ENCODE measurements around the gene SPATA13.
"Not testable (repeated sequence)": the region's sequence is repeated elsewhere in the genome, so short reads cannot be mapped to it uniquely, and the experiment has no call there.

Gene SPATA13

DNA sequence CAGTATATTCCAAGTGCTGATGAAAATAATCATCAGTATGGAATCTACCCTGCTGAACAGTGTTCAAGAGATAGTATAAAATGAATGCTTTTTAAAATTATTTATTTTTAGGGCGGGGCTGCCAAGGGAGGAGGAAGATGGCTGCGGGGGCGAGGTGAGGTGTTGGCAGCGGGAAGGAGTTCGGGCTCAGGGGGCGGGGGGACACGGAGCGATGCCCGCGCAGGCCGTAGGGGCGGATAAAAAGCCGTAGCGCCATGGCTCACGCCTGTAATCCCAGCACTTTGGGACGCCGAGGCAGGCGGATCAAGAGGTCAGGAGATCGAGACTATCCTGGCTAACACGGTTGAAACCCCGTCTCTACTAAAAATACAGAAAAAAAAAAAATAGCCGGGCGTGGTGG lies 167.1 kb downstream of the SPATA13 start:
- DNase-seq, result not testable (repeated sequence)

DNA sequence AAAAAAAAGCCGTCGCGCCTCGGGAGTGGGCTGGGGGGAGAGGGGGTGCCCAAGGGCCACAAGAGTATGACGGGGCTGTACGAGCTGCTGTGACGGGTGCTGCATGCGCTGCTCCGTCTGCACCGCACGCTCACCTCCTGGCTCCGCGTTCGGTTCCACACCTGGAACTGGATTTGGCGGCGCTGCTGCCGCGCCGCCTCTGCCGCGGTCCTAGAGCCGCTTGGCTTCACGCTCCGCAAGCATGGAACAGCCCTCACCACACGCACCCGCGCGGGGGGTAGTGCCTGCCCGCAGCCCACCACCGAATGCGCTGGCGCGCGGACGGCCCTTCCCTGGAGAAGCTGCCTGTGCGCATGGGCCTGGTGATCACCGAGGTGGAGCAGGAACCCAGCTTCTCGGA lies 167.6 kb downstream of the SPATA13 start:
- DNase-seq, result no peak

DNA sequence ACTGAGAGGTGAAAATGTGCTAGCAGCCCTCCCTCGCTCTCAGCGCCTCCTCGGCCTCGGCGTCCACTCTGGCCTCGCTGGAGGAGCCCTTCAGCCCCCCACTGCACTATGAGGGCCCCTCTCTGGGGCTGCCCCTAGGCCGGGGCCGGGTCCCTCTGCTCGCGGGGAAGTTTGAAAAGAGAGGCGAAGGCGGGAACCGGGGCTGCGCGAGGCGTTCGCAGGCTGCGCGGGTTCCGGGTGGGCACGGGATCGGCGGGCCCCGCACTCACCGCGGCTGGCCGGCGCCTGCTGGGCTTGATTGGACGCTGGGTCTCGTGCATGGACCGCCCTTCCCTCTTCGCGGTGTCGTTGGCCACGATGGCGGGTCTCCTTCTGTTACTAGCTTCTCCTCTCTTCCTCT lies 178.2 kb downstream of the SPATA13 start:
- DNase-seq, result no peak

DNA sequence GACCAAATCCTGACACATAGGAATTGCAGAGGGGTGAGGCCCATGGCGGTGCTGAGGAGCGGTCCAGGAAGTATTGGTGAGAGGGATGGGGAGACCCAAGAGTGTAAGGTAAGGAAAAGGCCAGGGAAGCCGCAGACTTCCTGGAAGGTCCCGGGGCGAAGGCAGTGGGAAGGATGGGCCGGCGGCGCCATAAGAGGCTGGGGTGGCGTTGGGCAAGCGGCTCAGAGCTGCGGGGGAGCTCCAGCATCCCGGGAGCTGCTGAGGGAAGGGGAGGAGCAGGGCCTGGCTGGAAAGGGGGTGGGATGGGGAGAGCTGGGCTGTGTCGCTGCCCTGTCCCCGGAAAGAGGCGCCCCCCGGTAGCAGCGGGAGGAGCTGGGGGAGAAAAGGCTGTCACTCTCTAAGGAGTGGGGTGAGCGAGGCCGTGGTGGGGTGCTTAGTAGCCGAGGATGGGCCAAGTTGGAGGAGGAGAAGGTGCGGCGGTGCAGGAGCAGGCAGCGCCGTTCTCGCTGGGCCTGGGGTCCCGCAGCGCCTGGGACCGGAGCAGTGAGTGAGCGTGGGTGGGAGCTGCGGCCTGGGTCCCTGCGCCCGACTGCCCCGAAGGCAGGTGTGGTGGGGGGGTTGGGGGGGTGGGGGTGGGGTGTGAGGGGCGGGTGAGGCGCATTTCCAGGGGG lies 179.6 kb downstream of the SPATA13 start:
- no peak for DNase-seq

GRCh38 chr13:24340608-24340955 lies 180.1 kb downstream of the SPATA13 start:
- no peak for DNase-seq

- DNase-seq, result no peak
These were observed 180.9 kb downstream of the SPATA13 start for GRCh38 chr13:24341439-24341838.

DNA sequence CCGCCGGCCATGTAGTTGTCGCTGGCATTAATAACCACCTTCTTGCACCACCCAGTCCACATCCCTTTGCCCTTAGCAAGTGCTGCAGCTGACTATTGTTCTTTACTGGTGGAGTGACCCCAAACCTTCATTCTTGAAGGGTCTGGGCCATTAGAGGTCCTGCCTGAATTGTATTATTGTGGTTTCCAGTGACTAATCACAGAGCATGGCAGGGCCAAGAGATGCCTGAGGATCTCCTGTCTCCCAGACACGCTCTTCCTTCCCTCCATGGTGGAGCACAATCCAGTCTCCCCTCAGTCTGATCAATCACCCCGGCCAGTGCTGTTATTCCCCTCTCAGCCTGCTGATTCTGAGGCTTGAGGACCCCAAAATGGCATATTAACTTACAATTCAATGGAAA lies 187.9 kb downstream of the SPATA13 start:
- DNase-seq, result no peak

GRCh38 chr13:24348797-24349515 lies 188.4 kb downstream of the SPATA13 start:
- DNase-seq, result no peak

- not testable (repeated sequence) for DNase-seq
These were observed 189.5 kb downstream of the SPATA13 start for GRCh38 chr13:24349778-24350664.

DNA sequence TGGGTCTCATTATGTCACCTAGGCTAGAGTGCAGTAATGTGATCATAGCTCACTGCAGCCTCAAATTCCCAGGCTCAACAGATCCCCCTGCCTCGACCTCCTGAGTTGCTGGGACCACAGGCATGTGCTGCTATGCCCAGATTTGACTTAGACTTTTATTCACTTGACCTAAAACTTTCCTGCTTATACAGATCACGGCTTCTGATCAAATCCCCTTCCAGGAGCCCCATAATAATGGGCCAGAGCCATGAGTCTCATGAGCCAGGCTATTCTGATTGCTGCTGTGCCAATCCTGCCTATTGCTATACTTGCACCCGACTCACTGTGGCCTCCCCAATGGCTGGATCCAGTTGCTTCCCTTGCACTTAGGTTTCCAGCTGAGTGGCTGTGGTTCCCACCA lies 190.9 kb downstream of the SPATA13 start:
- no peak for DNase-seq

- DNase-seq, result no peak
These were observed 193.2 kb downstream of the SPATA13 start for GRCh38 chr13:24353736-24354135.

- no peak for DNase-seq
These were observed 194.6 kb downstream of the SPATA13 start for GRCh38 chr13:24355103-24355502.

GRCh38 chr13:24356270-24356669 lies 195.8 kb downstream of the SPATA13 start:
- DNase-seq, result no peak

Data from activated effector memory CD4-positive, alpha-beta T cell treated with Interleukin-2 at 50 U/mL for 16 hours (primary cell).